Measurements from ENCODE around the gene SUGCT.

DNA sequence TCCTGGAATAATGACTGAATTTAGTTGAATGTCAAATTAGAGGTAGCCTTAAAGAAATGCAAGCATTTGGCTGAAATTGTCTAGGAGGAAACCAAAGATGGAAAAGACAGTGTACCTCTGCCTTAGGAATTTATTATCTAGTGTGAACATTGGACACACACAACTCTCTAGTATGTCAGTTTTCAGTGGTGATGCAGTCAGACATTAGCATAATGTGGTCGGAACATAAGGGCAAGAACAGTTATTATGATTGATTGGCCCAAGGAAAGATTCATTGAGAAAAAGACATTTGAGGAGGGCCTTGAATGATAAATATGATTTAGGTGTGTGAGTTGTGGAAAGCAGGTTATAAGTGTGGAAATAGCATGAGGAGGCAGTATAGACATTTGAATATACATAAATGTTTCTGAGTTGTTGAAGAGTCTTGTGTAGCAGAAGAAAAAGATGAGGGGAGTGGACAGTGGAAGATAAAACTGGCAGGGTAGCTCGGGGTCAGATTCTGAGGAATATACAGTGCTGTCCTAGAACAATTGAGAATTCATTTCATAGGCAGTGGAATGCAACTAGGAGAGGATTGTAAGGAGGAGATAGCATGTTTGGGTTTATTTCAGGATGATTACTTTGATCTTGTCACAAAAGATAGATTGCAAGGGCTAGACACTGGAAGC lies 414.7 kb downstream of the SUGCT start:
- TF ChIP-seq, protein P1, sequence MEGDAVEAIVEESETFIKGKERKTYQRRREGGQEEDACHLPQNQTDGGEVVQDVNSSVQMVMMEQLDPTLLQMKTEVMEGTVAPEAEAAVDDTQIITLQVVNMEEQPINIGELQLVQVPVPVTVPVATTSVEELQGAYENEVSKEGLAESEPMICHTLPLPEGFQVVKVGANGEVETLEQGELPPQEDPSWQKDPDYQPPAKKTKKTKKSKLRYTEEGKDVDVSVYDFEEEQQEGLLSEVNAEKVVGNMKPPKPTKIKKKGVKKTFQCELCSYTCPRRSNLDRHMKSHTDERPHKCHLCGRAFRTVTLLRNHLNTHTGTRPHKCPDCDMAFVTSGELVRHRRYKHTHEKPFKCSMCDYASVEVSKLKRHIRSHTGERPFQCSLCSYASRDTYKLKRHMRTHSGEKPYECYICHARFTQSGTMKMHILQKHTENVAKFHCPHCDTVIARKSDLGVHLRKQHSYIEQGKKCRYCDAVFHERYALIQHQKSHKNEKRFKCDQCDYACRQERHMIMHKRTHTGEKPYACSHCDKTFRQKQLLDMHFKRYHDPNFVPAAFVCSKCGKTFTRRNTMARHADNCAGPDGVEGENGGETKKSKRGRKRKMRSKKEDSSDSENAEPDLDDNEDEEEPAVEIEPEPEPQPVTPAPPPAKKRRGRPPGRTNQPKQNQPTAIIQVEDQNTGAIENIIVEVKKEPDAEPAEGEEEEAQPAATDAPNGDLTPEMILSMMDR (IDR thresholded peaks at IDR 0.05; ENCODE audit: borderline replicate concordance, extremely low read depth, low read length, poor library complexity, severe bottlenecking), result no peak
- no peak for TF ChIP-seq EZH2 (IDR thresholded peaks at IDR 0.05; ENCODE audit: borderline replicate concordance, low read depth, low read length, severe bottlenecking)

All from DND-41 (cell line).